IMR-90 (cell line): ENCODE data around the gene PM20D2. TPM values are rescaled to one million over a fixed set of nuclear protein-coding genes. Genes with fewer than 3 reads are reported as not detected.
A peak's percentile ranks its signal among the peaks of the same experiment; 100 is the strongest.

Experiments used
- ATAC-seq: fragments of 200-7000 bp; cut with Tn5 transposase; 2 replicates; pipeline ENCODE4 v1.9.1; 2020; ENCODE audit warnings: low read depth, mild to moderate bottlenecking, moderate library complexity
- BruUV-seq: library from RNA; stranded (reverse); fragments of 400-500 nt; replicated peaks from 2 replicates; lab custom pipeline; 2021; lab: Mats Ljungman, UMichigan
- CTCF ChIA-PET: fragments of 300-600 bp; formaldehyde crosslinking; extraction: SDS; loops from one replicate; lab custom pipeline; 2021; ENCODE audit warnings: antibody characterized with exemption; lab: Yijun Ruan, JAX
- POLR2A ChIA-PET: fragments of 300-600 bp; sonication (Branson Sonifier 250); formaldehyde crosslinking; loops from one replicate; lab custom pipeline; 2022; ENCODE audit warnings: antibody characterized with exemption; ENCODE audit not compliant: unreplicated experiment; lab: Charles Lee
- DNase-seq: peaks from one replicate; pipeline ENCODE4 v3.0.0; 2013
- H2AFZ ChIP-seq: replicated peaks from 2 replicates; pipeline ENCODE3; 2013; ENCODE audit warnings: low read length, mild to moderate bottlenecking; ENCODE audit not compliant: poor library complexity
- H2AK5ac ChIP-seq: 2 replicates; pipeline ENCODE4 v1.6.1; 2013; ENCODE audit warnings: low read depth, low read length, inconsistent platforms
- H2AK9ac ChIP-seq: replicated peaks from 2 replicates; pipeline ENCODE3; 2013; ENCODE audit warnings: mild to moderate bottlenecking, low read depth, low read length, moderate library complexity; ENCODE audit not compliant: poor library complexity
- H2BK120ac ChIP-seq: 2 replicates; pipeline ENCODE4 v1.6.1; 2013; ENCODE audit warnings: low read depth, low read length, inconsistent platforms
- H2BK15ac ChIP-seq: 3 replicates; pipeline ENCODE4 v1.6.1; 2013; ENCODE audit warnings: low read depth, low read length, inconsistent platforms
- H2BK20ac ChIP-seq: 2 replicates; pipeline ENCODE4 v1.6.1; 2013; ENCODE audit warnings: low read depth, mild to moderate bottlenecking, inconsistent platforms, low read length, moderate library complexity
- H2BK5ac ChIP-seq: 2 replicates; pipeline ENCODE4 v1.6.1; 2013; ENCODE audit warnings: mild to moderate bottlenecking, low read depth, low read length, inconsistent platforms; ENCODE audit not compliant: poor library complexity, severe bottlenecking
- H3K14ac ChIP-seq: replicated peaks from 2 replicates; pipeline ENCODE4 v1.6.1; 2013; ENCODE audit warnings: low read depth, low read length, inconsistent platforms
- H3K18ac ChIP-seq: 2 replicates; pipeline ENCODE4 v1.6.1; 2013; ENCODE audit warnings: low read depth, low read length, control low read depth
- H3K23ac ChIP-seq: 2 replicates; pipeline ENCODE4 v1.6.1; 2013; ENCODE audit warnings: low read depth, low read length, inconsistent platforms
- H3K27ac ChIP-seq: 2 replicates; pipeline ENCODE4 v1.5.1; 2013; ENCODE audit warnings: mild to moderate bottlenecking, control low read depth, low read length; ENCODE audit not compliant: insufficient read depth
- H3K27me3 ChIP-seq: 2 replicates; pipeline ENCODE4 v1.6.1; 2013; ENCODE audit warnings: low read length; ENCODE audit not compliant: control insufficient read depth, insufficient read depth
- H3K36me3 ChIP-seq: 2 replicates; pipeline ENCODE4 v1.6.1; 2013; ENCODE audit warnings: low read length, mixed read lengths; ENCODE audit not compliant: control insufficient read depth, insufficient read depth
- H3K4ac ChIP-seq: 2 replicates; pipeline ENCODE4 v1.6.1; 2013; ENCODE audit warnings: low read depth, low read length, inconsistent platforms
- H3K4me1 ChIP-seq: 2 replicates; pipeline ENCODE4 v1.6.1; 2013; ENCODE audit warnings: low read length, mixed read lengths; ENCODE audit not compliant: control insufficient read depth, insufficient read depth
- H3K4me2 ChIP-seq: 2 replicates; pipeline ENCODE4 v1.6.1; 2013; ENCODE audit warnings: low read depth, mild to moderate bottlenecking, control low read depth, low read length, moderate library complexity
- H3K4me3 ChIP-seq: 2 replicates; pipeline ENCODE4 v1.5.1; 2013; ENCODE audit warnings: low read depth, mild to moderate bottlenecking, control low read depth, low read length, moderate library complexity; ENCODE audit not compliant: insufficient read depth
- H3K56ac ChIP-seq: 2 replicates; pipeline ENCODE4 v1.6.1; 2013; ENCODE audit warnings: low read length, inconsistent platforms; ENCODE audit not compliant: insufficient read depth; ENCODE audit errors: extremely low read depth
- H3K79me1 ChIP-seq, 2 experiments: 2 replicates each; pipeline ENCODE4 v1.6.1; 2013; ENCODE audit warnings: low read length in 2 of 2, inconsistent platforms in 1 of 2, low read depth in 1 of 2
- H3K9ac ChIP-seq: 2 replicates; pipeline ENCODE4 v1.6.1; 2013; ENCODE audit warnings: low read depth, low read length, control low read depth
- H3K9me1 ChIP-seq: 2 replicates; pipeline ENCODE4 v1.6.1; 2013; ENCODE audit warnings: low read length, inconsistent platforms; ENCODE audit not compliant: insufficient read depth
- H3K9me3 ChIP-seq: 2 replicates; pipeline ENCODE4 v1.6.1; 2013; ENCODE audit warnings: low read length; ENCODE audit not compliant: control insufficient read depth, insufficient read depth
- H4K20me1 ChIP-seq: 2 replicates; pipeline ENCODE4 v1.6.1; 2013; ENCODE audit warnings: low read length, inconsistent platforms; ENCODE audit not compliant: insufficient read depth
- H4K5ac ChIP-seq: 2 replicates; pipeline ENCODE4 v1.6.1; 2013; ENCODE audit warnings: mild to moderate bottlenecking, low read depth, low read length, control low read depth
- H4K8ac ChIP-seq, 2 experiments: 2 replicates each; pipeline ENCODE4 v1.6.1; 2013; ENCODE audit warnings: low read depth in 2 of 2, low read length in 2 of 2, control low read depth in 1 of 2, inconsistent platforms in 1 of 2
- H4K91ac ChIP-seq: 2 replicates; pipeline ENCODE4 v1.6.1; 2013; ENCODE audit warnings: low read depth, low read length, inconsistent platforms; ENCODE audit not compliant: insufficient read depth
- BHLHE40 ChIP-seq: fragments of 150-350 bp; IDR thresholded peaks from 2 replicates; pipeline ENCODE4 v1.6.1; 2016; ENCODE audit warnings: mild to moderate bottlenecking, low read depth, low read length
- CEBPB ChIP-seq: IDR thresholded peaks from 2 replicates; pipeline ENCODE4 v1.6.1; 2012; ENCODE audit warnings: low read depth, low read length, improper control_type of control experiment
- CHD1 ChIP-seq: IDR thresholded peaks from 2 replicates; pipeline ENCODE4 v1.6.1; 2012; ENCODE audit warnings: low read depth, low read length, improper control_type of control experiment
- ELK1 ChIP-seq: fragments of 150-350 bp; IDR thresholded peaks from 2 replicates; pipeline ENCODE4 v1.6.1; 2016; ENCODE audit warnings: low read depth, mild to moderate bottlenecking, low read length, moderate library complexity, borderline replicate concordance
- FOS ChIP-seq: fragments of 150-350 bp; IDR thresholded peaks from 2 replicates; pipeline ENCODE4 v1.6.1; 2016; ENCODE audit warnings: low read depth, low read length
- MAFK ChIP-seq: IDR thresholded peaks from 2 replicates; pipeline ENCODE4 v1.6.1; 2012; ENCODE audit warnings: low read depth, low read length, improper control_type of control experiment
- MXI1 ChIP-seq: IDR thresholded peaks from 2 replicates; pipeline ENCODE4 v1.6.1; 2012; ENCODE audit warnings: low read depth, mild to moderate bottlenecking, low read length, moderate library complexity, borderline replicate concordance
- NFE2L2 ChIP-seq: fragments of 150-350 bp; IDR thresholded peaks from 2 replicates; pipeline ENCODE4 v1.6.1; 2016; ENCODE audit warnings: low read depth, mild to moderate bottlenecking, low read length
- POLR2A ChIP-seq: IDR thresholded peaks from 2 replicates; pipeline ENCODE4 v1.6.1; 2012; ENCODE audit warnings: mild to moderate bottlenecking, low read depth, low read length
- RAD21 ChIP-seq: IDR thresholded peaks from 2 replicates; pipeline ENCODE4 v1.6.1; 2012; ENCODE audit warnings: low read length, improper control_type of control experiment
- RCOR1 ChIP-seq: IDR thresholded peaks from 2 replicates; pipeline ENCODE4 v1.6.1; 2012; ENCODE audit warnings: mild to moderate bottlenecking, low read length, improper control_type of control experiment; ENCODE audit not compliant: insufficient replicate concordance
- RFX5 ChIP-seq: IDR thresholded peaks from 2 replicates; pipeline ENCODE4 v1.8.0; 2012; ENCODE audit warnings: low read depth, mild to moderate bottlenecking, low read length, moderate library complexity
- SMC3 ChIP-seq: fragments of 150-350 bp; IDR thresholded peaks from 2 replicates; pipeline ENCODE4 v1.6.1; 2016; ENCODE audit warnings: low read depth, mild to moderate bottlenecking, antibody characterized with exemption, low read length, moderate library complexity
- WGBS, 2 experiments: methylation state at CpG; one replicate each; pipeline versions ENCODE4 v1.1.5 to v1.1.7; 2013; ENCODE audit warnings: missing lambda C conversion rate in 2 of 2; ENCODE audit not compliant: insufficient read length in 1 of 2; ENCODE audit errors: extremely low coverage in 2 of 2; 5-methylcytosine and 5-hydroxymethylcytosine counted together
- dilution Hi-C: fragments of 300-500 bp; cut with HindIII; formaldehyde crosslinking; loops from one replicate; pipeline ENCODE4 v1.14.3; 2018; ENCODE audit warnings: low sequenced_read_pairs; ENCODE audit not compliant: unreplicated experiment
- in situ Hi-C: fragments of 300-500 bp; cut with MboI; formaldehyde crosslinking; loops from 3 replicates; pipeline ENCODE4 v1.14.3; 2019; ENCODE audit warnings: low sequenced_read_pairs, inconsistent platforms, mixed read lengths
- intact Hi-C: fragments of 100-400 bp; cut with micrococcal nuclease; formaldehyde crosslinking; loops from 2 replicates; pipeline ENCODE4 v1.10.0; 2022
- polyA plus RNA-seq, 3 experiments: library from polyadenylated mRNA; depleted of rRNA; stranded (reverse); fragments of >200 nt; gene quantifications; 2 replicates each; pipeline ENCODE4 v1.2.3, GENCODE V29; 2012; ENCODE audit warnings: low replicate concordance in 1 of 3
- total RNA-seq: library from RNA; depleted of rRNA; stranded (reverse); fragments of >200 nt; gene quantifications from 2 replicates; pipeline ENCODE4 v1.2.3, GENCODE V29; 2012
- TF ChIP-seq, protein P1 (sequence below): fragments of 150-350 bp; IDR thresholded peaks from 2 replicates; pipeline ENCODE4 v1.6.1; 2017; ENCODE audit warnings: mild to moderate bottlenecking, antibody characterized with exemption, low read length, low read depth
- TF ChIP-seq, protein P2 (sequence below): conservative IDR thresholded peaks from 2 replicates; pipeline ENCODE4 v1.5.1; 2012; ENCODE audit warnings: mild to moderate bottlenecking, low read depth, low read length, improper control_type of control experiment

PM20D2 gene
- total and polyA plus RNA-seq, 2 of the 4 experiments (the other 2 are of a cell fraction): 6.0 to 6.5 TPM

- BruUV-seq: no TSS peak
- Histone ChIP-seq H3K79me1 (no peaks in the 10 kb centered on the region), H3K27ac (no peak overlapping the region), H4K20me1 (no peaks in the 10 kb centered on the region), H3K9ac (no peak overlapping the region), H2BK15ac (no peak overlapping the region), H3K9me1 (no peaks in the 10 kb centered on the region; the same call in 1 of the 2 replicates), H3K23ac (no peak overlapping the region), H3K4me2 (no peak overlapping the region), H3K4me1 (no peaks in the 10 kb centered on the region; the same call in 1 of the 2 replicates), H3K36me3 (peaks cover 10% of the 10 kb centered on the region), H4K5ac (no peak overlapping the region), H3K18ac (no peak overlapping the region), H3K27me3 (no peaks in the 10 kb centered on the region), H3K9me3 (no peaks in the 10 kb centered on the region), H2AFZ (no peak overlapping the region), H2AK9ac (no peak overlapping the region), H3K4me3 (no peak overlapping the region), H3K14ac (no peak overlapping the region), H2BK5ac (no peak overlapping the region), H2BK20ac (no peak overlapping the region), H4K91ac (no peak overlapping the region), H4K8ac (no peak overlapping the region), H2AK5ac (no peak overlapping the region), H3K4ac (no peak overlapping the region), H3K56ac (no peak overlapping the region), H2BK120ac (no peak overlapping the region)
- ATAC-seq (peak; percentile 27), DNase-seq (peak; percentile 50)
- dilution Hi-C loops: no loop called here
- intact Hi-C loops: no loop called here
- TF ChIP-seq MAFK: no peak
- no peak for TF ChIP-seq SMC3
- no peak for TF ChIP-seq CHD1
- TF ChIP-seq CEBPB: no peak
- no peak for TF ChIP-seq NFE2L2
- no peak for TF ChIP-seq BHLHE40
- no peak for TF ChIP-seq POLR2A
- no peak for TF ChIP-seq FOS
- no peak for TF ChIP-seq RFX5
- no peak for TF ChIP-seq MXI1
- TF ChIP-seq RCOR1: no peak
- TF ChIP-seq ELK1: no peak
- TF ChIP-seq RAD21: no peak
- TF ChIP-seq, protein P1, sequence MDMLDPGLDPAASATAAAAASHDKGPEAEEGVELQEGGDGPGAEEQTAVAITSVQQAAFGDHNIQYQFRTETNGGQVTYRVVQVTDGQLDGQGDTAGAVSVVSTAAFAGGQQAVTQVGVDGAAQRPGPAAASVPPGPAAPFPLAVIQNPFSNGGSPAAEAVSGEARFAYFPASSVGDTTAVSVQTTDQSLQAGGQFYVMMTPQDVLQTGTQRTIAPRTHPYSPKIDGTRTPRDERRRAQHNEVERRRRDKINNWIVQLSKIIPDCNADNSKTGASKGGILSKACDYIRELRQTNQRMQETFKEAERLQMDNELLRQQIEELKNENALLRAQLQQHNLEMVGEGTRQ: no peak
- TF ChIP-seq, protein P2, sequence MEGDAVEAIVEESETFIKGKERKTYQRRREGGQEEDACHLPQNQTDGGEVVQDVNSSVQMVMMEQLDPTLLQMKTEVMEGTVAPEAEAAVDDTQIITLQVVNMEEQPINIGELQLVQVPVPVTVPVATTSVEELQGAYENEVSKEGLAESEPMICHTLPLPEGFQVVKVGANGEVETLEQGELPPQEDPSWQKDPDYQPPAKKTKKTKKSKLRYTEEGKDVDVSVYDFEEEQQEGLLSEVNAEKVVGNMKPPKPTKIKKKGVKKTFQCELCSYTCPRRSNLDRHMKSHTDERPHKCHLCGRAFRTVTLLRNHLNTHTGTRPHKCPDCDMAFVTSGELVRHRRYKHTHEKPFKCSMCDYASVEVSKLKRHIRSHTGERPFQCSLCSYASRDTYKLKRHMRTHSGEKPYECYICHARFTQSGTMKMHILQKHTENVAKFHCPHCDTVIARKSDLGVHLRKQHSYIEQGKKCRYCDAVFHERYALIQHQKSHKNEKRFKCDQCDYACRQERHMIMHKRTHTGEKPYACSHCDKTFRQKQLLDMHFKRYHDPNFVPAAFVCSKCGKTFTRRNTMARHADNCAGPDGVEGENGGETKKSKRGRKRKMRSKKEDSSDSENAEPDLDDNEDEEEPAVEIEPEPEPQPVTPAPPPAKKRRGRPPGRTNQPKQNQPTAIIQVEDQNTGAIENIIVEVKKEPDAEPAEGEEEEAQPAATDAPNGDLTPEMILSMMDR: no peak
- ChIA-PET POLR2A (no interaction called here), CTCF (no interaction called here)
- in situ Hi-C loops: no loop called here
- 77% methylated on average over 3 of the region's 7 CpGs; no CpG with 5 or more reads in 1 of the 2 experiments for WGBS, 2 experiments
These were observed 15.6 kb downstream of the PM20D2 start for GRCh38 chr6:89161326-89162046.
